GM12873 (cell line): Measurements from ENCODE around the gene RIPOR1.

Source experiments
- TF ChIP-seq, protein P1 (sequence below): IDR thresholded peaks from 2 replicates; pipeline ENCODE4 v1.5.1; 2012; ENCODE audit warnings: low read depth, mild to moderate bottlenecking, moderate library complexity, low read length, control low read depth; ENCODE audit not compliant: insufficient read depth; ENCODE audit errors: missing control alignments

RIPOR1 gene

DNA sequence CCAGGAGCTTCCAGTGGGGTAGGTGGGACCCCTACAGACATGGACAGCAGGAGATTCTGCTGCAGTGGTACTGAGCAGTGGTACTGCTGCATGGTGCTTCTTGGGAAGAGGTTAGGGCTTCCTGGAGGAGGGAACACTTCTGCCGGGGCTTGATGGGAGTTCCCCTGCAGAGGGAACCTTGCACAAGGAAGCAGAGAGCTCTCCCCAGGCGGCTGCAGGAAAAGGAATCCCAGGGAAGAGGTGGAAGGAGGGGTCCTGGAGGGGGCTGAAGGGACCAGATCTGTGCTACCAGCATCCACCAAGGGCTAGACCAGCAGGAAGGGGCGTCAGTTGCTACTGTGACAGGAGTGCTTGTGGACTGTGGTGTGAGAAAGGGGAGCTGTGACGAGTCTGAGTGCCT, 10.6 kb downstream of the RIPOR1 start:
- TF ChIP-seq, protein P1, sequence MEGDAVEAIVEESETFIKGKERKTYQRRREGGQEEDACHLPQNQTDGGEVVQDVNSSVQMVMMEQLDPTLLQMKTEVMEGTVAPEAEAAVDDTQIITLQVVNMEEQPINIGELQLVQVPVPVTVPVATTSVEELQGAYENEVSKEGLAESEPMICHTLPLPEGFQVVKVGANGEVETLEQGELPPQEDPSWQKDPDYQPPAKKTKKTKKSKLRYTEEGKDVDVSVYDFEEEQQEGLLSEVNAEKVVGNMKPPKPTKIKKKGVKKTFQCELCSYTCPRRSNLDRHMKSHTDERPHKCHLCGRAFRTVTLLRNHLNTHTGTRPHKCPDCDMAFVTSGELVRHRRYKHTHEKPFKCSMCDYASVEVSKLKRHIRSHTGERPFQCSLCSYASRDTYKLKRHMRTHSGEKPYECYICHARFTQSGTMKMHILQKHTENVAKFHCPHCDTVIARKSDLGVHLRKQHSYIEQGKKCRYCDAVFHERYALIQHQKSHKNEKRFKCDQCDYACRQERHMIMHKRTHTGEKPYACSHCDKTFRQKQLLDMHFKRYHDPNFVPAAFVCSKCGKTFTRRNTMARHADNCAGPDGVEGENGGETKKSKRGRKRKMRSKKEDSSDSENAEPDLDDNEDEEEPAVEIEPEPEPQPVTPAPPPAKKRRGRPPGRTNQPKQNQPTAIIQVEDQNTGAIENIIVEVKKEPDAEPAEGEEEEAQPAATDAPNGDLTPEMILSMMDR, result no peak

DNA sequence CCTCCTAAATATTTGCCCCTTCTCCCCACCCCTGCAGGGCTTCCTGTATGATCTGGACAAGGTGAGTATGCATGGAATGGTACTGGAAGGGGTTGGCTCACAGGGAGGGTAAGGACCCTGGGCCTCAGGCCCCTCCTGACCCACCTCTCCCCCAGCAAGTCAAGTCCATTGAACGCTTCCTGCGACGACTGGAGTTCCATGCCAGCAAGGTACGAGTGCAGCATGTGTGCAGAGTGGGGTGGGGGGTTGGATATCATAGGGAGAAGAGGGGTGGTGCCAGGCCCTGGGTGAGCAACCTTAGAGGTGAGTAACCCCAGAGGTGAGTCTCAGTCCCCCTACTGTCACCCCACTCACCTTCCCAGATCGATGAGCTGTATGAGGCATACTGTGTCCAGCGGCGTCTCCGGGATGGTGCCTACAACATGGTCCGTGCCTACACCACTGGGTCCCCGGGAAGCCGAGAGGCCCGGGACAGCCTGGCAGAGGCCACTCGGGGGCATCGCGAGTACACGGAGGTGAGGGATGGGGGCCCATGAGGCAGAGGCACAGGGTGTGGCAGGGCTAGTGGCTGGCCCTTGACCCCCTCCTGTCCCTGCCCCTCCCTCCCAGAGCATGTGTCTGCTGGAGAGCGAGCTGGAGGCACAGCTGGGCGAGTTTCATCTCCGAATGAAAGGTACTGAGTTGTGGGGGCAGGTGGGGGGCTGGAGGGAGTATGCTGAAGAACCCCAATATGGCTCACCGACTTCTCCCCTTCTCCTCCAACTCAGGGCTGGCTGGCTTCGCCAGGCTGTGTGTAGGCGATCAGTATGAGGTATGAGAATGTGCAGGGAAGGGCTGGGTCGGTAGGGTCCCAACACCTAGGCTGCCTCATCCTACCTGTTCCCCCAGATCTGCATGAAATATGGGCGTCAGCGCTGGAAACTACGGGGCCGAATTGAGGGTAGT, 11.3 kb downstream of the RIPOR1 start:
- TF ChIP-seq, protein P1, result no peak

DNA sequence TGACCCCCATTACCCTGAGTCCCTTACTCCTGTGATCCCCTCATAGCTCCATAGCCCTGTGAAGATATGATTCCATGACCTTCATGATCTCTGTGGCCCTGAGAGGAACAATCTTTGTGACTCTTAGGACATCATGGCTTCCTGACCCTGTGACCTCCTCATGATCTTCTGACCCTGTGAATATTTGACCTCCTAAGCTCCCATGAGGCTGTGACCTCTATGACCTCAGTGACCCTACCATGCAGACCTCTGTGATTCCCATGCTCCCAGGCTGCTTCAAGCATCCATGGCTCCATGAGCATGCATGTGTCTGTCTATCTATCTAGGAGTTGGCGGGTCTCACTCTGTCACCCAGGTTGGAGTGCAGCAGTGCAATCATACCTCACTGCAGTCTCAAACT, 12.1 kb downstream of the RIPOR1 start:
- TF ChIP-seq, protein P1, result no peak

DNA sequence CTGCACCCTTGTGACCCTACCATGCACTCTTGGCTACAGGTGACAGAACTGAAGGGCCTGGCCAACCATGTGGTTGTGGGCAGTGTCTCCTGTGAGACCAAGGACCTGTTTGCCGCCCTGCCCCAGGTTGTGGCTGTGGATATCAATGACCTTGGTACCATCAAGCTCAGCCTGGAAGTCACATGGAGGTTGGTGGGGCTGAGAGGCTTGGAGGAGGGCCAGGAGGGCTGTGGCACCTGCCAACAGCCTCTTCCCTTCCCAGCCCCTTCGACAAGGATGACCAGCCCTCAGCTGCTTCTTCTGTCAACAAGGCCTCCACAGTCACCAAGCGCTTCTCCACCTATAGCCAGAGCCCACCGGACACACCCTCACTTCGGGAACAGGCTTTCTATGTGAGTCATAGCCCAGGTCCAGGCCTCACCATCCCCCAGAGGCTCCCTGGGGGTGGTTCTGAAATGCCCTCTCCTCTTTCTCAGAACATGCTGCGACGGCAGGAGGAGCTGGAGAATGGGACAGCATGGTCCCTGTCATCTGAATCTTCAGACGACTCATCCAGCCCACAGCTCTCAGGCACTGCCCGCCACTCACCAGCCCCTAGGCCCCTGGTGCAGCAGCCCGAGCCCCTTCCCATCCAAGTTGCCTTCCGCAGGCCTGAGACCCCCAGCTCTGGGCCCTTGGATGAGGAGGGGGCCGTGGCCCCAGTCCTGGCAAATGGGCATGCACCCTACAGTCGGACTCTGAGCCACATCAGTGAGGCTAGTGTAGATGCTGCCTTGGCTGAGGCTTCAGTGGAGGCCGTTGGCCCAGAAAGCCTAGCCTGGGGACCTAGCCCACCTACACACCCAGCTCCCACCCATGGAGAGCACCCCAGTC, 13.0 kb downstream of the RIPOR1 start:
- TF ChIP-seq, protein P1, result no peak

DNA sequence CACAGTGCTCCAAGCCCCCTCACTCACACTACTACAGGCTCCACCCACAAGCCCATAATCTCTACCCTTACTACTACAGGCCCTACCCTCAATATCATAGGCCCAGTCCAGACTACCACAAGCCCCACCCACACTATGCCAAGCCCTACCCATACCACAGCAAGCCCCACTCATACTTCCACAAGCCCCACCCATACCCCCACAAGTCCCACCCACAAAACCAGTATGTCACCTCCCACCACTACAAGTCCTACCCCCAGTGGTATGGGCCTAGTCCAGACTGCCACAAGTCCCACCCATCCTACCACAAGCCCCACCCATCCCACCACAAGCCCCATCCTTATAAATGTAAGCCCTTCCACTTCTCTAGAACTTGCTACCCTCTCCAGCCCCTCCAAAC, 13.8 kb downstream of the RIPOR1 start:
- TF ChIP-seq, protein P1, result no peak

DNA sequence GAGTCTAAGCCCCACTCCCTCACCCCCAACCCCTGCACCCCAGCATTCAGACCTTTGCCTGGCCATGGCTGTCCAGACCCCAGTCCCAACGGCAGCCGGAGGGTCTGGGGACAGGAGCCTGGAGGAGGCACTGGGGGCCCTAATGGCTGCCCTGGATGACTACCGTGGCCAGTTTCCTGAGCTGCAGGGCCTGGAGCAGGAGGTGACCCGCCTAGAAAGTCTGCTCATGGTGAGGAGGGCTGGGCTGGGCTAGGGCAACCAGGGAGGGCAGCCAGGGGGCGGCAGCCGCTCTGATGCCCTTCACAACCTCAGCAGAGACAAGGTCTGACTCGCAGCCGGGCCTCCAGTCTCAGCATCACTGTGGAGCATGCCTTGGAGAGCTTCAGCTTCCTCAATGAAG, 14.4 kb downstream of the RIPOR1 start:
- TF ChIP-seq, protein P1, result no peak

DNA sequence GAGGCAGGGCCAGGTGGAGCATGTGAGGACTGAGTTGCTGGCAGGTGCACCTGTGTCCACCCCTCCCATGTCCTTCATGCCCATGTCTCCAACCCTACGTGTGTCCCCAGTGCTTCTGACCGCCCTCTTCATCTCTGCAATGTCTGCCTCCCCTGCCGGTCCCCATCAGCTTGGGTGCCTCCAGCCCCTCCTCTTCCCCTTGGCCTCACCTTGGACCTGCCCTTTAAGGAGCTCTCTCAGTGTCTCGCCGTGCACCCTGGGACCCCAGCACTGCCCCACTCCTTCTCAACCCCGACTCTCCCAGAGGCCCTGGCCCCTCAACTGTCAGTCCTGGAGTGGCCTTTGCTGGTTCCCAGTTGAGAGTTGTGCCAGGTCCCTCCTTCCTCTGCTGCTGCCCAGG, 15.0 kb downstream of the RIPOR1 start:
- TF ChIP-seq, protein P1, result no peak
